OCI-LY1 (cell line): ENCODE data around the gene RAB19.

Source experiments
- CTCF ChIP-seq: fragments of 200-600 bp; sonication (generic), shearing (Covaris generic); IDR thresholded peaks from 2 replicates; pipeline ENCODE4 v1.5.1; 2017; ENCODE audit warnings: mild to moderate bottlenecking, antibody characterized with exemption, low read length, moderate library complexity, mixed read lengths
- EZH2 ChIP-seq: fragments of 200-600 bp; sonication (generic), shearing (Covaris generic); IDR thresholded peaks from 2 replicates; pipeline ENCODE4 v1.8.0; 2017; ENCODE audit warnings: borderline replicate concordance, mixed run types, mild to moderate bottlenecking, antibody characterized with exemption, low read length, moderate library complexity, mixed read lengths

- no peak for TF ChIP-seq EZH2
- TF ChIP-seq CTCF: no peak
Observed at GRCh38 chr7:140440593-140440992, 36.7 kb downstream of the RAB19 start.
